ENCODE data around the gene MORC2. TPM values are rescaled to one million over a fixed set of nuclear protein-coding genes. Genes with fewer than 3 reads are reported as not detected.

The MORC2 gene
- total and polyA plus RNA-seq, 10 of the 15 experiments (the other 5 are each of a cell fraction or from before 2014, with no cell fraction given), result 1.7 to 16.3 (median 9.0) TPM

DNA sequence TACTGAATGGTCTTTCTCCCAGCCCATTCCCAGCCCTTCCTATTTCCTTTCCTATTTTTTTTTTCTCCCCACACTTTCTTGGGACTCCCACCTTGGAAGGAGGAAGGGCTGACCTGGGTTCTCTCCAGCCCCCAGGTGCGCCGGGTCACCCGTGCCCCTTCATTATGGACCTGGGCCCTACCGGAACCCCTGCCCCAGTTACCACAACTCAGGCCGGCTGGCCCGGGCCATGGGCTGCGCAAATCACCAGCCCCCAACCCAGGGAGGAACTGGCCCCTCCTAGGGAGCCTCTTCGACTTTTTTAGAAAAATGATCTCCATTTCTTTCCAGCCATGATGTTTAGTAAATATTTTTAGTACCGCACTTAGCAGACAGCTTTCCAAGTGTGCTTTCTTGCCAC lies 62.2 kb downstream of the MORC2 start:
- Histone ChIP-seq H3K4me2 (ENCODE audit: control insufficient read depth, insufficient read depth) (no peak overlapping the region), H3K27me3 (replicated peaks in 1 of 2; ENCODE audit: control insufficient read depth in 2 of 2, insufficient read depth in 2 of 2, low read length in 1 of 2) (no peaks in the 10 kb centered on the region), H3K9ac (ENCODE audit: control insufficient read depth, insufficient read depth, low read length) (no peak overlapping the region), H3K4me3 (no peak overlapping the region), H3K9me3 (replicated peaks; ENCODE audit: control insufficient read depth, insufficient read depth, low read length) (no peaks in the 10 kb centered on the region), H3K79me2 (ENCODE audit: control insufficient read depth, insufficient read depth, low read length) (no peaks in the 10 kb centered on the region), H2AFZ (ENCODE audit: control insufficient read depth, low read depth, low read length) (no peak overlapping the region), H3K36me3 (ENCODE audit: control insufficient read depth in 2 of 2, insufficient read depth in 2 of 2, low read length in 1 of 2) (peaks cover 0 to 6% of the 10 kb centered on the region in 2 experiments; a peak in 2 of 4 replicates), H4K20me1 (ENCODE audit: control insufficient read depth, insufficient read depth) (no peaks in the 10 kb centered on the region), H3K27ac (ENCODE audit: control insufficient read depth, insufficient read depth) (no peak overlapping the region), H3K4me1 (ENCODE audit: control insufficient read depth, insufficient read depth, low read length) (peaks cover 9% of the 10 kb centered on the region)
- TF ChIP-seq NFIC (IDR thresholded peaks at IDR 0.05; ENCODE audit: low read depth, low read length), result no peak
- TF ChIP-seq WRNIP1 (IDR thresholded peaks at IDR 0.05; ENCODE audit: borderline replicate concordance, low read depth, low read length), result no peak
- no peak for TF ChIP-seq HCFC1 (IDR thresholded peaks at IDR 0.05; ENCODE audit: low read length)
- TF ChIP-seq PAX8 (IDR thresholded peaks at IDR 0.05), result no peak
- TF ChIP-seq CHD4 (IDR thresholded peaks at IDR 0.05), result no peak
- DNase-seq (ENCODE audit: low read depth, low spot score) (no peak), FAIRE-seq (no peak), ATAC-seq (no peak)
- ChIA-PET SMC1A (ENCODE audit: uncharacterized antibody, unreplicated experiment) (no interaction called here), RAD21 (ENCODE audit: unreplicated experiment) (no interaction called here), CTCF (interaction anchor here (5.9 kb wide), 1 partner anchor 15 kb away, joined by 45 read pairs; no protein-coding TSS in a partner anchor), POLR2A (no interaction called here)
- BruUV-seq (replicated peaks), result no TSS peak
- 82% methylated on average over 9 of the region's 9 CpGs for WGBS (ENCODE audit: insufficient coverage, insufficient replicate concordance, low lambda C conversion rate, missing lambda C conversion rate)
- in situ Hi-C loops (cut with MboI) (loop anchor here (25.0 kb wide), 2 partner anchors 144 to 269 kb away; partner anchors contain the start of gene SLC35E4), intact Hi-C loops (cut with micrococcal nuclease; ENCODE audit: unreplicated experiment) (no loop called here)

DNA sequence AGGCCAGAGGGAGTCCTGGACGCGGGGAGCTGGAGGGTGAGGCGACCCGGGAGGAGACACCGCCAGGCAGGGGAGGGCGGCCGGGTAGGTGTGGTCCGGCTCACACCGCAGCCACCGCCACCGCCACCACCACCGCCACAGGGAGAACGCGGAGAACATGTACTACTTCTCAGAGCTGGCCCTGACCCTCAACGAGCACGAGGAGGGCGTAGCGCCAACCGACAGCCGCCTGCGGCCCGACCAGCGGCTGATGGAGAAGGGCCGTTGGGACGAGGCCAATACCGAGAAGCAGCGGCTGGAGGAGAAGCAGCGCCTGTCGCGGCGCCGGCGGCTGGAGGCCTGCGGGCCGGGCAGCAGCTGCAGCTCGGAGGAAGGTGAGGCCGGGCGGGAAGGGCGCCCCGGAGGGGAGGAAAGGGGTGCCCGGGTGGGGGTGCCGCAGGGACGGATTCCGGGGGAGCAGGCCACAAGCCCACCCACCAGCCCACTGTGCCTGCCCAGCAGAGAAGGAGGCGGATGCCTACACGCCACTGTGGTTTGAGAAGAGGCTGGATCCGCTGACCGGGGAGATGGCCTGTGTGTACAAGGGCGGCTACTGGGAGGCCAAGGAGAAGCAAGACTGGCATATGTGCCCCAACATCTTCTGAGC lies 62.8 kb downstream of the MORC2 start:
- in situ Hi-C loops (cut with MboI), result loop anchor here (25.0 kb wide), 2 partner anchors 144 to 269 kb away; partner anchors contain the start of gene SLC35E4
- H3K4me2 ChIP-seq (ENCODE audit: control insufficient read depth, insufficient read depth), result no peak overlapping the region
- CTCF ChIA-PET, result no interaction called here
- TF ChIP-seq, protein P1, sequence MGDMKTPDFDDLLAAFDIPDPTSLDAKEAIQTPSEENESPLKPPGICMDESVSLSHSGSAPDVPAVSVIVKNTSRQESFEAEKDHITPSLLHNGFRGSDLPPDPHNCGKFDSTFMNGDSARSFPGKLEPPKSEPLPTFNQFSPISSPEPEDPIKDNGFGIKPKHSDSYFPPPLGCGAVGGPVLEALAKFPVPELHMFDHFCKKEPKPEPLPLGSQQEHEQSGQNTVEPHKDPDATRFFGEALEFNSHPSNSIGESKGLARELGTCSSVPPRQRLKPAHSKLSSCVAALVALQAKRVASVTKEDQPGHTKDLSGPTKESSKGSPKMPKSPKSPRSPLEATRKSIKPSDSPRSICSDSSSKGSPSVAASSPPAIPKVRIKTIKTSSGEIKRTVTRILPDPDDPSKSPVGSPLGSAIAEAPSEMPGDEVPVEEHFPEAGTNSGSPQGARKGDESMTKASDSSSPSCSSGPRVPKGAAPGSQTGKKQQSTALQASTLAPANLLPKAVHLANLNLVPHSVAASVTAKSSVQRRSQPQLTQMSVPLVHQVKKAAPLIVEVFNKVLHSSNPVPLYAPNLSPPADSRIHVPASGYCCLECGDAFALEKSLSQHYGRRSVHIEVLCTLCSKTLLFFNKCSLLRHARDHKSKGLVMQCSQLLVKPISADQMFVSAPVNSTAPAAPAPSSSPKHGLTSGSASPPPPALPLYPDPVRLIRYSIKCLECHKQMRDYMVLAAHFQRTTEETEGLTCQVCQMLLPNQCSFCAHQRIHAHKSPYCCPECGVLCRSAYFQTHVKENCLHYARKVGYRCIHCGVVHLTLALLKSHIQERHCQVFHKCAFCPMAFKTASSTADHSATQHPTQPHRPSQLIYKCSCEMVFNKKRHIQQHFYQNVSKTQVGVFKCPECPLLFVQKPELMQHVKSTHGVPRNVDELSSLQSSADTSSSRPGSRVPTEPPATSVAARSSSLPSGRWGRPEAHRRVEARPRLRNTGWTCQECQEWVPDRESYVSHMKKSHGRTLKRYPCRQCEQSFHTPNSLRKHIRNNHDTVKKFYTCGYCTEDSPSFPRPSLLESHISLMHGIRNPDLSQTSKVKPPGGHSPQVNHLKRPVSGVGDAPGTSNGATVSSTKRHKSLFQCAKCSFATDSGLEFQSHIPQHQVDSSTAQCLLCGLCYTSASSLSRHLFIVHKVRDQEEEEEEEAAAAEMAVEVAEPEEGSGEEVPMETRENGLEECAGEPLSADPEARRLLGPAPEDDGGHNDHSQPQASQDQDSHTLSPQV (IDR thresholded peaks at IDR 0.05), result no peak
- TF ChIP-seq HDAC6 (IDR thresholded peaks at IDR 0.05; ENCODE audit: unreplicated experiment) (no peak), POLR2AphosphoS5 (IDR thresholded peaks at IDR 0.05; ENCODE audit: low read length) (no peak), RBBP5 (conservative IDR thresholded peaks at IDR 0.05) (no peak), LARP7 (IDR thresholded peaks at IDR 0.05) (no peak), CHD4 (IDR thresholded peaks at IDR 0.05) (no peak), STAT1 (conservative IDR thresholded peaks at IDR 0.05) (no peak)
- TF ChIP-seq, protein P2, sequence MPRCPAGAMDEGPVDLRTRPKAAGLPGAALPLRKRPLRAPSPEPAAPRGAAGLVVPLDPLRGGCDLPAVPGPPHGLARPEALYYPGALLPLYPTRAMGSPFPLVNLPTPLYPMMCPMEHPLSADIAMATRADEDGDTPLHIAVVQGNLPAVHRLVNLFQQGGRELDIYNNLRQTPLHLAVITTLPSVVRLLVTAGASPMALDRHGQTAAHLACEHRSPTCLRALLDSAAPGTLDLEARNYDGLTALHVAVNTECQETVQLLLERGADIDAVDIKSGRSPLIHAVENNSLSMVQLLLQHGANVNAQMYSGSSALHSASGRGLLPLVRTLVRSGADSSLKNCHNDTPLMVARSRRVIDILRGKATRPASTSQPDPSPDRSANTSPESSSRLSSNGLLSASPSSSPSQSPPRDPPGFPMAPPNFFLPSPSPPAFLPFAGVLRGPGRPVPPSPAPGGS (IDR thresholded peaks at IDR 0.05; ENCODE audit: borderline replicate concordance, insufficient read depth, low read depth, low read length, poor library complexity, severe bottlenecking), result no peak

More for the DNA sequence above, 62.8 kb downstream of the MORC2 start:
- ATAC-seq (no peak), DNase-seq (ENCODE audit: low read depth, low spot score) (no peak), FAIRE-seq (no peak)
- Histone ChIP-seq H3K79me2 (ENCODE audit: control insufficient read depth, insufficient read depth, low read length) (no peaks in the 10 kb centered on the region), H3K27ac (ENCODE audit: control insufficient read depth, insufficient read depth) (no peak overlapping the region), H3K9me3 (replicated peaks; ENCODE audit: control insufficient read depth, insufficient read depth, low read length) (no peaks in the 10 kb centered on the region), H3K36me3 (ENCODE audit: control insufficient read depth in 2 of 2, insufficient read depth in 2 of 2, low read length in 1 of 2) (peaks cover 0 to 6% of the 10 kb centered on the region in 2 experiments; a peak in 2 of 4 replicates), H3K9ac (ENCODE audit: control insufficient read depth, insufficient read depth, low read length) (no peak overlapping the region), H2AFZ (ENCODE audit: control insufficient read depth, low read depth, low read length) (no peak overlapping the region), H4K20me1 (ENCODE audit: control insufficient read depth, insufficient read depth) (no peaks in the 10 kb centered on the region), H3K4me3 (no peak overlapping the region), H3K27me3 (replicated peaks in 1 of 2; ENCODE audit: control insufficient read depth in 2 of 2, insufficient read depth in 2 of 2, low read length in 1 of 2) (no peaks in the 10 kb centered on the region), H3K4me1 (ENCODE audit: control insufficient read depth, insufficient read depth, low read length) (peaks cover 9% of the 10 kb centered on the region)
- WGBS (ENCODE audit: insufficient coverage, insufficient replicate concordance, low lambda C conversion rate, missing lambda C conversion rate), result 86% methylated on average over 36 of the region's 49 CpGs
- ChIA-PET POLR2A (no interaction called here), RAD21 (ENCODE audit: unreplicated experiment) (no interaction called here), SMC1A (ENCODE audit: uncharacterized antibody, unreplicated experiment) (no interaction called here)
- BruUV-seq (replicated peaks), result no TSS peak
- intact Hi-C loops (cut with micrococcal nuclease; ENCODE audit: unreplicated experiment), result no loop called here

All from GM12878 (cell line).